Testis (tissue), 3 donors: ENCODE data around the gene HLA-F. TPM values are rescaled to one million over a fixed set of nuclear protein-coding genes. Genes with fewer than 3 reads are reported as not detected.
A peak's percentile ranks its signal among the peaks of the same experiment; 100 is the strongest.

ENCODE experiments used
- DNase-seq: peaks from one replicate; pipeline ENCODE4 v3.0.0-alpha.2; 2019
- H3K27ac ChIP-seq, 2 donors: fragments of 200-600 bp; sonication (generic); one replicate each; pipeline ENCODE4 v1.5.1; 2019
- H3K27me3 ChIP-seq: fragments of 200-600 bp; sonication (generic); one replicate; pipeline ENCODE4 v1.5.1; 2019
- H3K36me3 ChIP-seq: fragments of 200-600 bp; sonication (generic); one replicate; pipeline ENCODE4 v1.5.1; 2017; ENCODE audit warnings: low read depth; ENCODE audit errors: missing control alignments
- H3K4me1 ChIP-seq: fragments of 200-600 bp; sonication (generic); one replicate; pipeline ENCODE4 v1.5.1; 2019
- H3K4me3 ChIP-seq, 2 donors: fragments of 200-600 bp; sonication (generic); one replicate each; pipeline ENCODE4 v1.5.1; 2017 to 2019
- H3K9me3 ChIP-seq: fragments of 200-600 bp; sonication (generic); one replicate; pipeline ENCODE4 v1.5.1; 2017
- CTCF ChIP-seq, 3 experiments: fragments of 450-650 bp in 2 of 3; fragments of 200-600 bp in 1 of 3; sonication (generic) in 1 of 3; IDR thresholded peaks; one replicate each; pipeline ENCODE4 v1.5.1; 2016 to 2019; ENCODE audit warnings: antibody characterized with exemption in 3 of 3, mild to moderate bottlenecking in 2 of 3, moderate library complexity in 1 of 3
- POLR2A ChIP-seq: fragments of 450-650 bp; IDR thresholded peaks from one replicate; pipeline ENCODE4 v1.6.1; 2017; ENCODE audit warnings: antibody characterized with exemption, mild to moderate bottlenecking, moderate library complexity
- WGBS, 2 donors: methylation state at CpG; one replicate each; pipeline ENCODE4 v1.1.5; 2018; 5-methylcytosine and 5-hydroxymethylcytosine counted together
- intact Hi-C: fragments of 100-400 bp; cut with DNase I; formaldehyde crosslinking; loops from one replicate; pipeline ENCODE4 v1.15.1; 2023; ENCODE audit warnings: low total_unique reads
- polyA plus RNA-seq: library from polyadenylated mRNA; stranded (reverse); fragments of 350-450 nt; fragmentation: Illumina TruSeq; extraction: RNeasy Lipid Tissue Mini Kit (QIAGEN cat#74804); gene quantifications from one replicate; pipeline ENCODE4 v1.2.3, GENCODE V29; 2014; ENCODE audit warnings: low read depth, low replicate concordance; ENCODE audit not compliant: insufficient read depth
- total RNA-seq, 2 donors: library from RNA; depleted of rRNA; stranded (reverse); fragments of >200 nt; gene quantifications; one replicate each; pipeline ENCODE4 v1.2.3, GENCODE V29; 2016

The HLA-F gene
- total and polyA plus RNA-seq, 3 donors from 2014 or later = 25.3 to 51.1 (median 28.1) TPM

- TF ChIP-seq CTCF (IDR thresholded peaks at IDR 0.05) (no peak), POLR2A (no peak)
- no peak for DNase-seq
- no peaks in the 10 kb centered on the region for H3K4me1 ChIP-seq
- no peaks in the 10 kb centered on the region for H3K27me3 ChIP-seq
- intact Hi-C loops = no loop called here
- WGBS, 2 donors = 69 to 74% methylated on average over 7 of the region's 7 CpGs
- H3K4me3 ChIP-seq = no peak overlapping the region
- no peak overlapping the region for H3K27ac ChIP-seq
- H3K9me3 ChIP-seq = no peaks in the 10 kb centered on the region
- H3K36me3 ChIP-seq = no peaks in the 10 kb centered on the region
These were observed 9.8 kb downstream of the HLA-F start for GRCh38 chr6:29733057-29733456.

- no peak for DNase-seq
- Histone ChIP-seq H3K9me3 (no peaks in the 10 kb centered on the region), H3K27me3 (no peaks in the 10 kb centered on the region), H3K4me1 (no peaks in the 10 kb centered on the region), H3K4me3 (no peak overlapping the region), H3K27ac (no peak overlapping the region), H3K36me3 (no peaks in the 10 kb centered on the region)
- intact Hi-C loops = no loop called here
- TF ChIP-seq CTCF (IDR thresholded peaks at IDR 0.05) (no peak), POLR2A (no peak)
- 68 to 70% methylated on average over 3 of the region's 3 CpGs for WGBS, 2 donors
These were observed 11.1 kb downstream of the HLA-F start for GRCh38 chr6:29734046-29735018.

GRCh38 chr6:29736563-29736962, 13.3 kb downstream of the HLA-F start:
- no peaks in the 10 kb centered on the region for H3K9me3 ChIP-seq
- no peaks in the 10 kb centered on the region for H3K36me3 ChIP-seq
- no peak for TF ChIP-seq CTCF (IDR thresholded peaks at IDR 0.05)
- TF ChIP-seq POLR2A = no peak
- no peak overlapping the region for H3K27ac ChIP-seq
- DNase-seq = no peak
- intact Hi-C loops = no loop called here
- WGBS, 2 donors = 51 to 55% methylated on average over 2 of the region's 2 CpGs
- H3K27me3 ChIP-seq = no peaks in the 10 kb centered on the region
- no peak overlapping the region for H3K4me3 ChIP-seq
- H3K4me1 ChIP-seq = no peaks in the 10 kb centered on the region

GRCh38 chr6:29737707-29738630, 14.7 kb downstream of the HLA-F start:
- Histone ChIP-seq H3K9me3 (no peaks in the 10 kb centered on the region), H3K4me1 (no peaks in the 10 kb centered on the region), H3K27me3 (no peaks in the 10 kb centered on the region), H3K27ac (no peak overlapping the region), H3K4me3 (no peak overlapping the region), H3K36me3 (no peaks in the 10 kb centered on the region)
- TF ChIP-seq POLR2A = no peak
- peak in 2 of 3 experiments; percentile 19 to 49 for TF ChIP-seq CTCF (IDR thresholded peaks at IDR 0.05)
- intact Hi-C loops = no loop called here
- DNase-seq = peak; percentile 81
- 57 to 60% methylated on average over 6 to 9 of the region's 9 CpGs for WGBS, 2 donors
